Esophagus (tissue), 2 donors: ENCODE data around the gene PDE11A. TPM values are rescaled to one million over a fixed set of nuclear protein-coding genes. Genes with fewer than 3 reads are reported as not detected.

Experiments
- H3K27ac ChIP-seq, 2 donors: one replicate each; pipeline ENCODE4 v1.5.1; 2013; ENCODE audit warnings: low read depth in 2 of 2, mild to moderate bottlenecking in 2 of 2, inconsistent platforms in 1 of 2, low read length in 1 of 2, moderate library complexity in 1 of 2
- H3K27me3 ChIP-seq, 2 donors: one replicate each; pipeline ENCODE4 v1.6.1; 2013; ENCODE audit warnings: low read length in 2 of 2, control low read depth in 1 of 2, mild to moderate bottlenecking in 1 of 2; ENCODE audit not compliant: insufficient read depth in 2 of 2, control insufficient read depth in 1 of 2
- H3K36me3 ChIP-seq, 2 donors: one replicate each; pipeline ENCODE4 v1.6.1; 2013; ENCODE audit warnings: low read length in 1 of 2; ENCODE audit not compliant: control insufficient read depth in 2 of 2, insufficient read depth in 2 of 2
- H3K4me1 ChIP-seq, 2 donors: one replicate each; pipeline ENCODE4 v1.6.1; 2013; ENCODE audit warnings: low read length in 1 of 2; ENCODE audit not compliant: control insufficient read depth in 2 of 2, insufficient read depth in 2 of 2
- H3K4me3 ChIP-seq, 2 donors: one replicate each; pipeline ENCODE4 v1.5.1; 2013; ENCODE audit warnings: low read length in 2 of 2, mild to moderate bottlenecking in 2 of 2, low read depth in 1 of 2, moderate library complexity in 1 of 2
- H3K9me3 ChIP-seq, 2 donors: one replicate each; pipeline ENCODE4 v1.6.1; 2013; ENCODE audit warnings: mild to moderate bottlenecking in 2 of 2, low read depth in 1 of 2, low read length in 1 of 2, moderate library complexity in 1 of 2; ENCODE audit not compliant: control insufficient read depth in 2 of 2, insufficient read depth in 1 of 2
- WGBS, 2 donors: extraction: QIAGEN DNeasy Blood & Tissue Kit; methylation state at CpG; one replicate each; pipeline ENCODE4 v1.1.7; 2013; 5-methylcytosine and 5-hydroxymethylcytosine counted together
- polyA plus RNA-seq, 2 donors: library from polyadenylated mRNA; stranded (reverse); fragments of 200-250 nt; gene quantifications; one replicate each; pipeline ENCODE4 v1.2.3, GENCODE V29; 2013
- donor health status: healthy with polysubstance abuse.
- donor health status: Bipolar disorder and iron deficiency.

The PDE11A gene
- polyA plus RNA-seq, 2 donors = not detected

- WGBS, 2 donors = 51 to 59% methylated on average over 7 of the region's 7 CpGs
Observed at GRCh38 chr2:177651833-177652232, 420.7 kb downstream of the PDE11A start.

GRCh38 chr2:177649568-177650518 lies 422.7 kb downstream of the PDE11A start:
- H3K4me1 ChIP-seq = no peaks in the 10 kb centered on the region
- no peaks in the 10 kb centered on the region for H3K36me3 ChIP-seq
- H3K27me3 ChIP-seq = no peaks in the 10 kb centered on the region
- no peak overlapping the region for H3K27ac ChIP-seq
- WGBS, 2 donors = 62% methylated on average over 4 of the region's 4 CpGs
- no peaks in the 10 kb centered on the region for H3K9me3 ChIP-seq
- H3K4me3 ChIP-seq = no peak overlapping the region

More at GRCh38 chr2:177651833-177652232, 420.7 kb downstream of the PDE11A start:
- Histone ChIP-seq H3K4me1 (no peaks in the 10 kb centered on the region), H3K27ac (no peak overlapping the region), H3K27me3 (no peaks in the 10 kb centered on the region), H3K9me3 (no peaks in the 10 kb centered on the region), H3K36me3 (no peaks in the 10 kb centered on the region), H3K4me3 (no peak overlapping the region)

- no peaks in the 10 kb centered on the region for H3K9me3 ChIP-seq
- 46 to 74% methylated on average over 1 of the region's 1 CpG for WGBS, 2 donors
- no peaks in the 10 kb centered on the region for H3K36me3 ChIP-seq
- H3K27ac ChIP-seq = no peak overlapping the region
- no peaks in the 10 kb centered on the region for H3K27me3 ChIP-seq
- H3K4me3 ChIP-seq = no peak overlapping the region
- no peaks in the 10 kb centered on the region for H3K4me1 ChIP-seq
Observed at GRCh38 chr2:177646791-177647190, 425.8 kb downstream of the PDE11A start.

- Histone ChIP-seq H3K27ac (no peak overlapping the region), H3K36me3 (no peaks in the 10 kb centered on the region), H3K4me1 (no peaks in the 10 kb centered on the region), H3K9me3 (no peaks in the 10 kb centered on the region), H3K4me3 (no peak overlapping the region), H3K27me3 (no peaks in the 10 kb centered on the region)
Observed at GRCh38 chr2:177646241-177646640, 426.3 kb downstream of the PDE11A start.

GRCh38 chr2:177641331-177641730 lies 431.2 kb downstream of the PDE11A start:
- H3K27me3 ChIP-seq = no peaks in the 10 kb centered on the region
- WGBS, 2 donors = 51 to 62% methylated on average over 2 of the region's 2 CpGs
- no peaks in the 10 kb centered on the region for H3K36me3 ChIP-seq
- H3K27ac ChIP-seq = no peak overlapping the region
- no peaks in the 10 kb centered on the region for H3K9me3 ChIP-seq
- no peaks in the 10 kb centered on the region for H3K4me1 ChIP-seq
- H3K4me3 ChIP-seq = no peak overlapping the region

GRCh38 chr2:177640423-177640822 lies 432.2 kb downstream of the PDE11A start:
- WGBS, 2 donors = 80 to 82% methylated on average over 3 of the region's 3 CpGs

GRCh38 chr2:177639262-177639914 lies 433.2 kb downstream of the PDE11A start:
- no peaks in the 10 kb centered on the region for H3K9me3 ChIP-seq
- H3K36me3 ChIP-seq = no peaks in the 10 kb centered on the region
- H3K4me3 ChIP-seq = no peak overlapping the region
- 62 to 70% methylated on average over 2 of the region's 2 CpGs for WGBS, 2 donors
- no peaks in the 10 kb centered on the region for H3K4me1 ChIP-seq
- H3K27ac ChIP-seq = no peak overlapping the region
- H3K27me3 ChIP-seq = no peaks in the 10 kb centered on the region

More at GRCh38 chr2:177640423-177640822, 432.2 kb downstream of the PDE11A start:
- Histone ChIP-seq H3K4me1 (no peaks in the 10 kb centered on the region), H3K4me3 (no peak overlapping the region), H3K27ac (no peak overlapping the region), H3K27me3 (no peaks in the 10 kb centered on the region), H3K36me3 (no peaks in the 10 kb centered on the region), H3K9me3 (no peaks in the 10 kb centered on the region)

- no peak overlapping the region for H3K4me3 ChIP-seq
- no peak overlapping the region for H3K27ac ChIP-seq
- H3K36me3 ChIP-seq = no peaks in the 10 kb centered on the region
- H3K9me3 ChIP-seq = no peaks in the 10 kb centered on the region
- H3K4me1 ChIP-seq = no peaks in the 10 kb centered on the region
- WGBS, 2 donors = 95 to 97% methylated on average over 1 of the region's 1 CpG
- H3K27me3 ChIP-seq = no peaks in the 10 kb centered on the region
Observed at GRCh38 chr2:177638507-177638906, 434.1 kb downstream of the PDE11A start.

- WGBS, 2 donors = 80% methylated on average over 1 of the region's 1 CpG
- no peaks in the 10 kb centered on the region for H3K4me1 ChIP-seq
Observed at GRCh38 chr2:177636672-177637071, 435.9 kb downstream of the PDE11A start.

More at GRCh38 chr2:177636672-177637071, 435.9 kb downstream of the PDE11A start:
- Histone ChIP-seq H3K9me3 (no peaks in the 10 kb centered on the region), H3K36me3 (no peaks in the 10 kb centered on the region), H3K27ac (no peak overlapping the region), H3K27me3 (no peaks in the 10 kb centered on the region), H3K4me3 (no peak overlapping the region)
